ENCODE measurements around the gene TMEM184C.

TMEM184C gene

DNA sequence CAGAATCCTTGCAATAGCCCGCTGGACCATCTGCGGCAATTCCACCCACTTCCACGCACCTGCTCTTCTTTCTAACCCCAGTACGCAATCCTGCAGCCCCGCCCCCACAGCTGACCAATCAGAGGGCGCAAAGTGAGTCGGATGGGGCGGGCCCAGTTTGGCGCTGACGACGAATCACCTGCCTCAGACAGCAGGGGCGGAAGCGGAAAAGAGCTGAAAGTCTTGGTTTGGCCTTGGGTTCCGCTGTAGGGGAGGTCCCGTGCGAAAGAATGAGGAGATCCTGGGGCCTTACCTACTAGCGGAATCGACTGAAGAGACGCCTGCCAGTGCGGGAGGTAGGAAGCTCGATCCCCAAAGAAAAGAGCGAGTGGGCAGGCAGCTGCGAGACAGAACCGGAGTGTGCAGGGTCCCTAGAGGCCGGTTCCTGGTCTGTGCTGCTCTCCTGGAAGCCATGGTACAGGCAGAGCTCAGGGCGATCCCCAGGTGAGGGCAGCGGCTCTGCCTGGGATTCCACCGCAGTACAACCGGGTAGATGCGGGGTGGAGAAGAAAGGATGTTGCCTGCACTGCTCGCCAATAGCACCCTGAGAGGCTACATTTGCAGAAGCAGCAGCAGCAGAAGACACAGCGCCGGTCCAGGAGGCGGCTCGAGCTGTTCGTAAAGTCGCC, at the start of gene TMEM184C:
TSS of gene TMEM184C (plus strand) at position 225 of the 668 bp plus-strand sequence. CDS start 560 bp downstream, outside the sequence.
- DNase-seq (ENCODE audit: low read depth in 2 of 2) = peak; percentile 94 to 97

DNA sequence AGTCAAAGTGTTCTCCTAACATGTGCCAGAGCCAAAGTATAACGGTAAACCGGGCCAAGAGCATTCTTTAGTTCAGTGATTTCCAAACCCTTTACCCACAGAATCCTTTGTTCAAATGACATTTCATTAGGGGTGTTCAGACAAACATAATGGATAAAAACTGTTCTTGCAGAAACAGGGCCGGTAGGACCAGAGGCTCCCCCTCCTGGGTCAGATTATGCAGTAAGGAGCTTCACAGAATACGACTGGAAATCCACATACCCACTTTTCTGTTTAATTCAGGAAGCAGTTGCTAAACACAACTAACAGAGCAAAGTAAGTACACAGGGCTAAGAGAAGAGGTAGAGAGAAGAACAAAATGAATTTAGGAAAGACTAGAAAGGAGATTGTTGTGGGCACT, 46.6 kb upstream of the TMEM184C start:
- DNase-seq (ENCODE audit: low read depth in 2 of 2) = no peak

- DNase-seq (ENCODE audit: low read depth in 2 of 2) = no peak
Measured at GRCh38 chr4:147571036-147571770, 46.0 kb upstream of the TMEM184C start.

DNA sequence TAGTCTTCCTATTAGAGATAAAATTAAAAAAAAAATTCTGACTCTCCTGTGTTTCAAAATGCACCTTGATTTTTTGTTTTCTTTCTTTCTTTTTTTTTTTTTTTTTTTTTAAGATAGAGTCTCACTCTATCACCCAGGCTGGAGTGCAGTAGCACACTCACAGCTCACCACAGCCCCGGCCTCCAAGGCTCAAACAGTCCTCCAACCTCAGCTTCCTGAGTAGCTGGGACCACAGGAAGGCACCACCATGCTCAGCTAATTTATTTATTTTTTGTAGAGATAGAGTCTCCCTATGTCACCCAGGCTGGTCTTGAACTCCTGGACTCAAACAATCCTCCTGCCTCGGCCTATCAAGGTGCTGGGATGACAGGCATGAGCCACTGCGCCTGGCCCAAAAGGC, 41.1 kb upstream of the TMEM184C start:
- no peak for DNase-seq (ENCODE audit: low read depth in 2 of 2)

DNA sequence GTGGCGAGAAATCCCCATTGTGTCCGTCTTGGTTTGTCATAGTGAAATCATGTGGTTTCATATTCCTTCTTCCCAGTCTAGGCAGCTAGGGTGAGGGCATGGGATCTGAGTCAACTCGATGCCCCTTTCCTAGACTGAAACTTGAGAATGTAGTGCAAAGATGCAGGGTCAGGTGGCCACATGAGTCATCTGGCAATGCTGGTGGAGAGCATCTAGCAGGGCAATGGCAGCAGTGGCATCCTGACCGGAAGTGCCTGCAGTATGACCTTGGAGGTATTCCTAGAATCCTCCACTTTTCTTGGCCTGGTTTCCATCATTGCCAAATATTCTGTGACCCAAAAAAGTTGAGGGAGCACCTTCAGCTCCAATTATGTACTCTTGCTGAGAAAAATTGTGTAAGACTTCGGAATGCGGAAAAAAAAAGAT, 39.1 kb upstream of the TMEM184C start:
- DNase-seq (ENCODE audit: low read depth in 2 of 2) = no peak

DNA sequence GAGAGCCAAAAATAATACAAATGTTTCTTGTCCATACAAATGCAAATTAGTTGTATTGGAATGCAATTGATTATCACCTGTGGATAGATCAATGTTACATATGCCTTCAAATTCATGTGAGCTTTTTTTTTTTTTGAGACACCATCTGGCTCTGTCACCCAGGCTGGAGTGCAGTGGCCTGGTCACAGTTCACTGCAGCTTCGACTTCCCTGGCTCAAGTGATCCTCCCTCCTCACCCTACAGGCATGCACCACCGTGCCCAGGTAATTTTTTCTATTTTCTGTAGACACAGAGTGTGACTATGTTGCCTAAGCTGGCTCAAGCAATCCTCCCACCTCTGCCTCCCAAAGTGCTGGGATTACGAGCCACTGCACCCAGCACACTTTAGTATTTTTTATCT, 38.6 kb upstream of the TMEM184C start:
- no peak for DNase-seq (ENCODE audit: low read depth in 2 of 2)

- DNase-seq (ENCODE audit: low read depth in 2 of 2) = no peak
Measured at GRCh38 chr4:147580396-147580795, 36.8 kb upstream of the TMEM184C start.

DNA sequence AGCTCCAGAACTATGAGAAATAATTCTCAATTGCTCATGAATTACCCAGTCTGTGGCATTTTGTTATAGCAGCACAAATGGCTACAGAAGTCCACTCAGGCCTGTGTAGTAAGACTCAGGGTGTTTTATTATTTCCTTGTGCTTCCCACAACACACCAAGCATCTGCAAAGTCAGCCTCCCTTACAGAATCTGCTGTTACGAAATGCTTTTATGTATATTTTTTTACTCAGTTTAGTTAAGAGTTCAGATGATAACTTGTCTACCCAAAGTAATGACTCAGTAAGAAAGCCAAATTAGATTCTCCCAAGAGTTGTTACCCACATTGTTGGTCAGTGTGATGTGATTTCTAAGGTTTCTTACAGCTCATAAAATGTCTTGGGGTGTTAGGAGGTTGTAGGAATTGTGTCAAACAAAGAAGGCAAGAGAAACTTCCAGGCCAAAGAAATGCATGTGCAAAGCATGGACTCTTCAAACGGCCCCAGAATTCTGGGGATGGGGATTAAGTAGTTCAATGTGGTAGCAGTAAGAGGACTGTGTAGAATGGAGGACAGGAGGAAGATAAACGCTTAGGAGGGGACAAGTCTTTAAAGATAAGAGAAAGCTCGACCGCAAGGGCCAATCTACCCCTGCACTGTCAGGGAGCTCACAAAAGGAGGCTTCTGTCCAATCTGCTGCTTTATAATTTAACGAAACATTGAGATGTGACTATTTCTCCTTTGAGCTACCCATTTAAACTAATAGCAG, 35.4 kb upstream of the TMEM184C start:
- DNase-seq (ENCODE audit: low read depth in 2 of 2) = no peak

GRCh38 chr4:147582386-147583060, 34.7 kb upstream of the TMEM184C start:
- DNase-seq (ENCODE audit: low read depth in 2 of 2) = no peak

DNA sequence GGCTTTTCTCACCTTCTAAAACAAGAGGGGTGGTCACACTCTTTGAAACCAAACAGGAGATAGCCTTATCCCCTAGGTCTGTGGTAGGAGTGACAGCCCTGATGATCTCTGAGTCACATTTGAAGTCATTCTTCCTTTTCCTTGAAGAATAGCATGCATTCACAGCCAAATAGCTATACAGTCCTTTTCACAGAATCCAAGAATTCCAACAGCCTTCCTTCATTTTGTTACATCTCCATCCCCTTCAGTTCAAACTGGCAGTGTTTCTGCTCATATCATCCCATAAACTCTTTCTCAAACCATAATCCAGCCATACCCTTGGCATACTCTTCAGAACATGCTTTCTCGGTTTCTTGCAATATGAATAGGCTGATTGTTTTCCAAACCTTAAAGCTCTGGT, 33.3 kb upstream of the TMEM184C start:
- no peak for DNase-seq (ENCODE audit: low read depth in 2 of 2)

DNA sequence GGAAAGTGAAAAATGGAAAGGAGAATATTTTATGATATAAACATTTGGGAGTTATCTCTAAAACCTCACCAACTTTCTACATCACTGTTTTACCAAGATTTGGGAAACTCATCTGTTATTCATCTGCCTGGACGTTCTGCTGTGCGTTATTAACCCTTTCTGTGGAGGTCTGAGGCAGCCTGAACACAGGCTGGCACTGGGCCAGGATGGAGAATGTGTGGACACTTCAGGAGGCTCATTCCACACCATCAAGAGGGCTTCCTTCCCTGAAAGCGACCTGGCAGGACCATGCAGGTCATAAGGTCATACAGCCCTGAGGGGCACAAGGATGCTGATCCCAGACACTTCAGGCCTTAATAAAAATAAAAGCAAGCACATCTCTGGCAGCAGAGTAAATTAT, 31.2 kb upstream of the TMEM184C start:
- no peak for DNase-seq (ENCODE audit: low read depth in 2 of 2)

DNA sequence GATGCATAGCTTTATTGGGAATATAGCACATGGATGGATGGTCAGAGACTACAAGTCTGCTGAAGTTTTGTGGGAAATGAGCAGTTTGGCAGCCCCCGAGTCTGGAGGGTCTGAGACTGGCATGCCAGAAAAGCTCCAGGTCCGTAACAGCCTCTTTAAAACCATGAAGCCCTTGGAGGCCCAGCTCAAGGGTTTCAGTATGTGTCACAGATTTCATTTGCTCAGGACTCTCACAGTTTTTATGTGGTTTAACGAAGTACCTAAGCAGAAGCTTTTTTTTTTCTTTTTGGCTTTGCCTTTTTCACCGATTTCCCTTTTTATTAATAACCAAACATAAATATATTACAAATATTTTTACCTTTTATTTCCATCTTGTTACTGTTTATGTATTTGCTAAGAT, 30.6 kb upstream of the TMEM184C start:
- DNase-seq (ENCODE audit: low read depth in 2 of 2) = no peak

GRCh38 chr4:147587041-147587440, 30.2 kb upstream of the TMEM184C start:
- no peak for DNase-seq (ENCODE audit: low read depth in 2 of 2)

DNA sequence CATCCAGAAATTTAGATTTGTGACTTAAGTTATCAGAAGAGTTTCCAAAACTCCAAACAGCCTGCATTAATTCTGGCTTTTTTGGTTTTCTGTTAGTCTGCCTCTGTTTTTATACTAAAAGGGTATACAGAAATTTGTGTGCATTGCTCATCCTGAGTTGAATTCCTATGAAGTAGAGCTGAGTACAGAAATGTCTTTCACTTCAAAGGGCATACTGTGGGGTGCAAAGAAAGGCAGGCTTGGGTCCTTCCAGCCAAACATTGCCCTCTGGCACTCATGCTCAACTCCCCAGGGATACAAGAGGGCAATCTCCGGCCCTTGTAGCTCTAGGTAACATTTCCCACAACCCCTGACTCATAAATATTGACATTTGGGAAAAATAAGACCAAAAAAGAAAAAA, 27.6 kb upstream of the TMEM184C start:
- no peak for DNase-seq (ENCODE audit: low read depth in 2 of 2)

GRCh38 chr4:147590249-147590920, 26.8 kb upstream of the TMEM184C start:
- no peak for DNase-seq (ENCODE audit: low read depth in 2 of 2)

GRCh38 chr4:147591106-147591505, 26.1 kb upstream of the TMEM184C start:
- no peak for DNase-seq (ENCODE audit: low read depth in 2 of 2)

GRCh38 chr4:147594107-147594506, 23.1 kb upstream of the TMEM184C start:
- no peak for DNase-seq (ENCODE audit: low read depth in 2 of 2)

DNA sequence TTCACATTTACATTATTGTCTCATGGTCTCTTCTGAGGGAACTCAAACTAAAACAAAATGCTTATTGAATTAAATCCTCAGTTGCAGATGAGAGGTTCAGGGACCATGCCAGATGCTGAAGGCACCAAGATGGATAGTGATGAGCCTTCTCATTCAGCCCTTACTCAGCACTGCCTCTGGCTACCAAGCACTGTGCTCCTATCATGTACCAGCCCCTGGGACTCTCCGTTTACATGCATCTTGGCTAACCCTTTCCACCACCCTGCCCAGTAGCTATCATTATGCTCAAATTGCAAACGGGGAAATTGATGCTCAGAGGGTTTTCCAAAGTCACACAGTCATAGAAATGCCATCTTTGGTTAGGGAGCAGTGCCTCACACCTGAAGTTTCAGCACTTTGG, 22.6 kb upstream of the TMEM184C start:
- DNase-seq (ENCODE audit: low read depth in 2 of 2) = no peak

- no peak for DNase-seq (ENCODE audit: low read depth in 2 of 2)
Measured at GRCh38 chr4:147596377-147596776, 20.8 kb upstream of the TMEM184C start.

- no peak for DNase-seq (ENCODE audit: low read depth in 2 of 2)
Measured at GRCh38 chr4:147596981-147597380, 20.2 kb upstream of the TMEM184C start.

DNA sequence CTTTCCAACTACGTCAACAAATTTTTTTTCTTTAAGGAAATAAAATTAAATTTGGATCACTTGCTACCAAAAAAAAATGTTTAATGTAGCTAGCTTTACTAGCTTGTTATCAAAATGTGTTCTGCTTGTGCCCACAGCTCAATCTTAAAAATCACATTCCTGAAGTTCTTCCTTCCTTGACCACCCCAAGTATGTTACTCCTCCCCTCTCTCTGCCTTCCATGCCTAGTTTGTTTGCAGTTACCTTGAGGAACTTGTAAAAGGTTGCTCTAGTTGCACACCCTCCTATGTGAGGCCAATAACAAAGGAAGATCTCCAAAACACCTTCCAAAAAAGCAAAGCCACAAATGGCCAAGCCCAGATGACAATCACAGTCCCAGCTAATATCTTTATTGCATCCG, 19.6 kb upstream of the TMEM184C start:
- DNase-seq (ENCODE audit: low read depth in 2 of 2) = no peak

GRCh38 chr4:147599206-147599605, 18.0 kb upstream of the TMEM184C start:
- DNase-seq (ENCODE audit: low read depth in 2 of 2) = no peak

Measured in stimulated activated CD8-positive, alpha-beta memory T cell treated with anti-CD3 and anti-CD28 coated beads, Interleukin-15, amount 100 ng/mL, for 4 hours (primary cell).